H1 (cell line): Measurements from ENCODE around the gene NPR1. TPM values are rescaled to one million over a fixed set of nuclear protein-coding genes. Genes with fewer than 3 reads are reported as not detected.

Experiments
- CTCF ChIA-PET: fragments of 300-600 bp; sonication (Branson Sonifier 250); formaldehyde crosslinking; loops from one replicate; lab custom pipeline; 2021; ENCODE audit not compliant: partially characterized antibody; lab: Charles Lee
- POLR2A ChIA-PET: fragments of 300-600 bp; sonication (Branson Sonifier 250); formaldehyde crosslinking; loops from one replicate; lab custom pipeline; 2021; ENCODE audit warnings: inconsistent platforms; ENCODE audit not compliant: partially characterized antibody; lab: Charles Lee
- DNase-seq, 2 experiments: peaks; one replicate each; pipeline versions ENCODE4 v3.0.0 to v3.0.0-alpha.2; 2010 to 2022; ENCODE audit warnings: low spot score in 2 of 2, low read depth in 1 of 2, mixed read lengths in 1 of 2
- FAIRE-seq: peaks from 2 replicates; lab custom pipeline; 2011; peaks lifted over from hg19 to GRCh38; lab: Jason Lieb, UNC
- H2AFZ ChIP-seq: 2 replicates; pipeline ENCODE4 v1.8.1; 2012; ENCODE audit warnings: low read length, inconsistent platforms
- H2AK5ac ChIP-seq: 2 replicates; pipeline ENCODE4 v1.6.1; 2013; ENCODE audit warnings: low read depth, low read length
- H2BK120ac ChIP-seq: replicated peaks from 2 replicates; pipeline ENCODE3; 2013; ENCODE audit warnings: low read depth, low read length, inconsistent platforms
- H2BK12ac ChIP-seq: 2 replicates; pipeline ENCODE4 v1.6.1; 2013; ENCODE audit warnings: low read depth, low read length
- H2BK15ac ChIP-seq: 2 replicates; pipeline ENCODE4 v1.6.1; 2013; ENCODE audit warnings: low read length
- H2BK20ac ChIP-seq: 2 replicates; pipeline ENCODE4 v1.6.1; 2013; ENCODE audit warnings: low read length
- H2BK5ac ChIP-seq: 2 replicates; pipeline ENCODE4 v1.6.1; 2013; ENCODE audit warnings: low read depth, low read length
- H3K14ac ChIP-seq: 2 replicates; pipeline ENCODE4 v1.6.1; 2013; ENCODE audit warnings: inconsistent platforms; ENCODE audit not compliant: insufficient read length
- H3K18ac ChIP-seq: 2 replicates; pipeline ENCODE4 v1.6.1; 2013; ENCODE audit warnings: low read length; ENCODE audit errors: extremely low read depth
- H3K23ac ChIP-seq: 2 replicates; pipeline ENCODE4 v1.6.1; 2013; ENCODE audit warnings: inconsistent platforms; ENCODE audit not compliant: insufficient read length
- H3K23me2 ChIP-seq: 2 replicates; pipeline ENCODE4 v1.6.1; 2013; ENCODE audit warnings: low read depth, low read length
- H3K27ac ChIP-seq: 2 replicates; pipeline ENCODE4 v1.6.1; 2011; ENCODE audit warnings: low read depth, low read length, inconsistent platforms
- H3K27me3 ChIP-seq, 4 experiments: replicated peaks in 1 of 4; 1 replicate in 1 of 4; 2 replicates in 3 of 4; pipeline versions ENCODE4 v1.6.1 to v1.8.1; 2011 to 2013; ENCODE audit warnings: low read length in 3 of 4, mild to moderate bottlenecking in 3 of 4, inconsistent platforms in 2 of 4, mixed read lengths in 2 of 4, moderate library complexity in 1 of 4; ENCODE audit not compliant: control insufficient read depth in 3 of 4, insufficient read depth in 3 of 4; ENCODE audit errors: extremely low read depth in 1 of 4
- H3K36me3 ChIP-seq, 4 experiments: 2 replicates each; pipeline versions ENCODE4 v1.6.1 to v1.8.1; 2011 to 2013; ENCODE audit warnings: mild to moderate bottlenecking in 4 of 4, low read length in 3 of 4, moderate library complexity in 2 of 4, control low read depth in 1 of 4, inconsistent platforms in 1 of 4; ENCODE audit not compliant: insufficient read depth in 4 of 4, control insufficient read depth in 2 of 4
- H3K4ac ChIP-seq: replicated peaks from 2 replicates; pipeline ENCODE3; 2013; ENCODE audit warnings: low read length, low read depth, mixed read lengths, inconsistent platforms; ENCODE audit not compliant: insufficient read length
- H3K4me1 ChIP-seq, 4 experiments: replicated peaks in 1 of 4; 1 replicate in 1 of 4; 2 replicates in 3 of 4; pipeline versions ENCODE4 v1.6.1 to v1.8.1; 2011 to 2013; ENCODE audit warnings: low read length in 3 of 4, inconsistent platforms in 2 of 4, mixed read lengths in 1 of 4; ENCODE audit not compliant: insufficient read depth in 4 of 4, control insufficient read depth in 3 of 4
- H3K4me2 ChIP-seq, 2 experiments: 2 replicates each; pipeline versions ENCODE4 v1.6.1 to v1.8.1; 2011 to 2013; ENCODE audit warnings: low read depth in 2 of 2, low read length in 2 of 2, control low read depth in 1 of 2, inconsistent platforms in 1 of 2, mild to moderate bottlenecking in 1 of 2; ENCODE audit not compliant: insufficient read depth in 1 of 2
- H3K4me3 ChIP-seq, 4 experiments: fragments of 200-600, 300-600 bp in 1 of 4; sonication (generic), shearing (Covaris generic), sonication (Bioruptor Twin) in 1 of 4; 2 replicates each; pipeline versions ENCODE4 v1.5.1 to v1.8.1; 2011 to 2016; ENCODE audit warnings: low read length in 4 of 4, low read depth in 3 of 4, control low read depth in 2 of 4, inconsistent platforms in 2 of 4, mild to moderate bottlenecking in 2 of 4, mixed read lengths in 1 of 4, moderate library complexity in 1 of 4; ENCODE audit not compliant: insufficient read depth in 2 of 4; ENCODE audit errors: extremely low read depth in 1 of 4
- H3K56ac ChIP-seq: replicated peaks from 2 replicates; pipeline ENCODE3; 2013; ENCODE audit warnings: low read depth, mild to moderate bottlenecking, mixed read lengths, low read length, inconsistent platforms; ENCODE audit not compliant: insufficient read length
- H3K79me1 ChIP-seq: 2 replicates; pipeline ENCODE4 v1.6.1; 2013; ENCODE audit warnings: low read depth, low read length, control low read depth
- H3K79me2 ChIP-seq, 2 experiments: 2 replicates each; pipeline versions ENCODE4 v1.6.1 to v1.8.1; 2012 to 2013; ENCODE audit warnings: low read length in 2 of 2, mild to moderate bottlenecking in 2 of 2, inconsistent platforms in 1 of 2; ENCODE audit not compliant: insufficient read depth in 2 of 2, control insufficient read depth in 1 of 2
- H3K9ac ChIP-seq, 4 experiments: replicated peaks in 1 of 4; 1 replicate in 1 of 4; 2 replicates in 3 of 4; pipeline versions ENCODE4 v1.6.1 to v1.8.1; 2011 to 2013; ENCODE audit warnings: low read depth in 3 of 4, low read length in 3 of 4, control low read depth in 2 of 4, mild to moderate bottlenecking in 2 of 4, moderate library complexity in 2 of 4, inconsistent platforms in 1 of 4; ENCODE audit errors: extremely low read depth in 1 of 4
- H3K9me3 ChIP-seq, 2 experiments: 2 replicates each; pipeline versions ENCODE4 v1.6.1 to v1.8.1; 2012 to 2013; ENCODE audit warnings: mild to moderate bottlenecking in 2 of 2, moderate library complexity in 2 of 2, control low read depth in 1 of 2, inconsistent platforms in 1 of 2, low read depth in 1 of 2, low read length in 1 of 2, mixed read lengths in 1 of 2; ENCODE audit not compliant: insufficient read depth in 2 of 2
- H4K20me1 ChIP-seq, 2 experiments: replicated peaks in 1 of 2; 2 replicates each; pipeline versions ENCODE3 to v1.8.1; 2011 to 2013; ENCODE audit warnings: inconsistent platforms in 2 of 2, low read length in 2 of 2, mild to moderate bottlenecking in 1 of 2; ENCODE audit not compliant: insufficient read depth in 2 of 2, control insufficient read depth in 1 of 2
- H4K5ac ChIP-seq: 2 replicates; pipeline ENCODE4 v1.6.1; 2013; ENCODE audit warnings: low read length, low read depth, mixed read lengths, inconsistent platforms; ENCODE audit not compliant: insufficient read length
- H4K8ac ChIP-seq: 2 replicates; pipeline ENCODE4 v1.8.0; 2013; ENCODE audit warnings: mild to moderate bottlenecking, moderate library complexity, low read length, inconsistent platforms; ENCODE audit not compliant: insufficient read depth; ENCODE audit errors: extremely low read depth
- H4K91ac ChIP-seq: replicated peaks from 2 replicates; pipeline ENCODE3; 2013; ENCODE audit warnings: low read length, mixed read lengths, inconsistent platforms; ENCODE audit not compliant: insufficient read length
- BCL11A ChIP-seq, 2 experiments: IDR thresholded peaks; one replicate each; pipeline ENCODE4 v1.6.1; 2011; ENCODE audit warnings: low read depth in 2 of 2, low read length in 2 of 2, mild to moderate bottlenecking in 2 of 2
- CBX5 ChIP-seq: fragments of 300-800, 300-1000 bp; sonication (generic); IDR thresholded peaks from 2 replicates; pipeline ENCODE4 v1.7.1; 2016; ENCODE audit warnings: antibody characterized with exemption, low read length, low read depth
- CHD2 ChIP-seq: IDR thresholded peaks from 2 replicates; pipeline ENCODE4 v1.6.1; 2012; ENCODE audit warnings: low read length, improper control_type of control experiment
- FOSL1 ChIP-seq: IDR thresholded peaks from 2 replicates; pipeline ENCODE4 v1.6.1; 2011; ENCODE audit warnings: mild to moderate bottlenecking, low read depth, low read length, moderate library complexity; ENCODE audit not compliant: insufficient read depth
- GTF2F1 ChIP-seq: IDR thresholded peaks from 2 replicates; pipeline ENCODE4 v1.6.1; 2012; ENCODE audit warnings: low read depth, low read length, improper control_type of control experiment, borderline replicate concordance
- HDAC2 ChIP-seq, 2 experiments: fragments of 300-600 bp in 1 of 2; sonication (generic) in 1 of 2; IDR thresholded peaks; 2 replicates each; pipeline ENCODE4 v1.6.1; 2011 to 2012; ENCODE audit warnings: low read depth in 2 of 2, low read length in 2 of 2, mild to moderate bottlenecking in 2 of 2, moderate library complexity in 2 of 2, borderline replicate concordance in 1 of 2, inconsistent platforms in 1 of 2
- JUN ChIP-seq: IDR thresholded peaks from 2 replicates; pipeline ENCODE4 v1.6.1; 2011; ENCODE audit warnings: low read depth, mild to moderate bottlenecking, improper control_type of control experiment, low read length
- NRF1 ChIP-seq: IDR thresholded peaks from 2 replicates; pipeline ENCODE4 v1.6.1; 2011; ENCODE audit warnings: mild to moderate bottlenecking, low read depth, low read length, improper control_type of control experiment
- POU5F1 ChIP-seq: IDR thresholded peaks from 2 replicates; pipeline ENCODE4 v1.6.1; 2011; ENCODE audit warnings: low read depth, mild to moderate bottlenecking, low read length, moderate library complexity
- SIRT6 ChIP-seq: IDR thresholded peaks from one replicate; pipeline ENCODE4 v1.7.1; 2012; ENCODE audit warnings: low read length, inconsistent platforms
- SP1 ChIP-seq: IDR thresholded peaks from 2 replicates; pipeline ENCODE4 v1.6.1; 2011; ENCODE audit warnings: low read depth, low read length
- TAF1 ChIP-seq: IDR thresholded peaks from 2 replicates; pipeline ENCODE4 v1.6.1; 2011; ENCODE audit warnings: mild to moderate bottlenecking, low read depth, low read length
- WGBS, 2 experiments: shearing (Covaris generic) in 1 of 2; methylation state at CpG; one replicate each; pipeline versions ENCODE4 v1.1.6 to v1.1.7; 2013 to 2015; ENCODE audit warnings: low lambda C conversion rate in 2 of 2, mixed read lengths in 2 of 2, inconsistent platforms in 1 of 2, low coverage in 1 of 2, missing lambda C conversion rate in 1 of 2; ENCODE audit not compliant: insufficient replicate concordance in 2 of 2, insufficient coverage in 1 of 2, insufficient read length in 1 of 2; ENCODE audit errors: extremely low coverage in 1 of 2, missing lambda C conversion rate in 1 of 2; 5-methylcytosine and 5-hydroxymethylcytosine counted together
- polyA plus RNA-seq, 7 experiments: library from polyadenylated mRNA; depleted of rRNA in 3 of 7; stranded (reverse) in 5 of 7; unstranded in 2 of 7; fragments of >200 nt in 5 of 7; fragments of 200-250 nt in 2 of 7; gene quantifications; 1 replicate in 5 of 7; 2 replicates in 1 of 7; 4 replicates in 1 of 7; pipeline versions ENCODE4 v1.2.1 to v1.2.3, GENCODE V29; 2011 to 2013; ENCODE audit warnings: missing spikeins in 2 of 7, mixed read lengths in 2 of 7
- total RNA-seq: library from RNA; stranded (reverse); fragmentation: NEBNext Ultra II Directional; extraction: Animal tissue kit (Norgen Biotek cat#: 25700); gene quantifications from 2 replicates; pipeline ENCODE4 v1.2.1, GENCODE V29; 2021
- TF ChIP-seq, protein P1 (sequence below): IDR thresholded peaks from 2 replicates; pipeline ENCODE4 v1.6.1; 2012; ENCODE audit warnings: inconsistent platforms
- TF ChIP-seq, protein P2 (sequence below): IDR thresholded peaks from 2 replicates; pipeline ENCODE4 v1.6.1; 2011; ENCODE audit warnings: low read depth, mild to moderate bottlenecking, low read length; ENCODE audit not compliant: insufficient read depth

NPR1 gene
- total and polyA plus RNA-seq, 2 of the 8 experiments (the other 6 are each of a cell fraction or from before 2014, with no cell fraction given): 11.7 to 13.2 TPM

DNA sequence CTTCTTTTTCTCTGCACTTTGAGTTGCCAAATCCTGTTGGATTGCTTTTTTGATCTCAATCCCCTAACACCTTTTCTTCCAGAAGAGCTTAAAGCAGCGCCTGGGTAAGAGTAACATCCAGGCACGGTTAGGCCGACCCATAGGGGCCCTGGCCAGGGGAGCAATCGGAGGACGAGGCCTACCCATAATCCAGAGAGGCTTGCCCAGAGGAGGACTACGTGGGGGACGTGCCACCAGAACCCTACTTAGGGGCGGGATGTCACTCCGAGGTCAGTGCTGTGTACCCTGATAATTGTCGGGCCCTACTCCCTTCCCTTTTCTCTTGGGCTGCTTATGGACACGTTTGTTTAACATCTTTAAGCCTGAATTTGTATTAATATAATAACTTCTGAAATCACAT, 36.3 kb upstream of the NPR1 start:
- H3K23ac ChIP-seq: no peak overlapping the region
- H3K18ac ChIP-seq: no peak overlapping the region
- ChIA-PET CTCF (interaction anchor here (0.6 to 1.2 kb wide), 3 partner anchors 25 to 322 kb away, joined by 3 to 5 read pairs (median 3); partner anchors contain the start of gene S100A14), POLR2A (interaction anchor here (1.6 to 16.2 kb wide), 5 partner anchors 9 to 133 kb away, joined by 6 to 343 read pairs (median 20); partner anchors contain the start of genes ILF2, S100A1, S100A13 and SLC27A3)
- no peak overlapping the region for H3K56ac ChIP-seq
- H3K4me3 ChIP-seq: no peak overlapping the region
- peaks cover 54 to 89% (median 80%) of the 10 kb centered on the region in 4 experiments for H3K36me3 ChIP-seq
- H3K4me1 ChIP-seq: no peaks in the 10 kb centered on the region
- H4K20me1 ChIP-seq: peaks cover 6 to 7% of the 10 kb centered on the region in 2 experiments
- H2BK120ac ChIP-seq: no peak overlapping the region
- no peak overlapping the region for H2BK5ac ChIP-seq
- H4K8ac ChIP-seq: no peak overlapping the region
- H2AFZ ChIP-seq: no peak overlapping the region
- peaks cover 0 to 19% of the 10 kb centered on the region in 2 experiments; a peak in 2 of 4 replicates for H3K79me2 ChIP-seq
- H3K79me1 ChIP-seq: no peaks in the 10 kb centered on the region
- 92% methylated on average over 11 of the region's 11 CpGs; no CpG with 5 or more reads in 1 of the 2 experiments for WGBS, 2 experiments
- no peak overlapping the region for H2AK5ac ChIP-seq
- no peak overlapping the region for H2BK12ac ChIP-seq
- no peak overlapping the region for H4K5ac ChIP-seq
- DNase-seq (no peak), FAIRE-seq (no peak)
- no peak overlapping the region for H3K4ac ChIP-seq
- H4K91ac ChIP-seq: no peak overlapping the region
- H3K9ac ChIP-seq: no peak overlapping the region; a peak in 1 of 7 replicates
- H2BK15ac ChIP-seq: no peak overlapping the region
- no peak overlapping the region for H3K4me2 ChIP-seq
- no peaks in the 10 kb centered on the region for H3K9me3 ChIP-seq
- no peak overlapping the region for H3K27ac ChIP-seq
- no peak overlapping the region for H2BK20ac ChIP-seq
- H3K27me3 ChIP-seq: no peaks in the 10 kb centered on the region
- H3K23me2 ChIP-seq: no peaks in the 10 kb centered on the region
- no peak overlapping the region for H3K14ac ChIP-seq
- no peak for TF ChIP-seq FOSL1
- TF ChIP-seq, protein P1, sequence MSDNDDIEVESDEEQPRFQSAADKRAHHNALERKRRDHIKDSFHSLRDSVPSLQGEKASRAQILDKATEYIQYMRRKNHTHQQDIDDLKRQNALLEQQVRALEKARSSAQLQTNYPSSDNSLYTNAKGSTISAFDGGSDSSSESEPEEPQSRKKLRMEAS: no peak
- no peak for TF ChIP-seq CBX5
- no peak for TF ChIP-seq TAF1
- no peak for TF ChIP-seq BCL11A (IDR thresholded peaks at IDR 0.05; ENCODE audit: low read depth in 2 of 2, low read length in 2 of 2)
- TF ChIP-seq GTF2F1: no peak
- TF ChIP-seq SIRT6: no peak
- no peak for TF ChIP-seq JUN
- no peak for TF ChIP-seq NRF1
- no peak for TF ChIP-seq CHD2
- TF ChIP-seq, protein P2, sequence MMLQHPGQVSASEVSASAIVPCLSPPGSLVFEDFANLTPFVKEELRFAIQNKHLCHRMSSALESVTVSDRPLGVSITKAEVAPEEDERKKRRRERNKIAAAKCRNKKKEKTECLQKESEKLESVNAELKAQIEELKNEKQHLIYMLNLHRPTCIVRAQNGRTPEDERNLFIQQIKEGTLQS: no peak
- TF ChIP-seq POU5F1: no peak
- TF ChIP-seq SP1: no peak
- TF ChIP-seq HDAC2 (IDR thresholded peaks at IDR 0.05; ENCODE audit: borderline replicate concordance in 1 of 2, low read depth in 2 of 2, low read length in 2 of 2): no peak
